ENCODE results near the gene ENHO.
A peak's percentile ranks its signal among the peaks of the same experiment; 100 is the strongest.

The ENHO gene

DNA sequence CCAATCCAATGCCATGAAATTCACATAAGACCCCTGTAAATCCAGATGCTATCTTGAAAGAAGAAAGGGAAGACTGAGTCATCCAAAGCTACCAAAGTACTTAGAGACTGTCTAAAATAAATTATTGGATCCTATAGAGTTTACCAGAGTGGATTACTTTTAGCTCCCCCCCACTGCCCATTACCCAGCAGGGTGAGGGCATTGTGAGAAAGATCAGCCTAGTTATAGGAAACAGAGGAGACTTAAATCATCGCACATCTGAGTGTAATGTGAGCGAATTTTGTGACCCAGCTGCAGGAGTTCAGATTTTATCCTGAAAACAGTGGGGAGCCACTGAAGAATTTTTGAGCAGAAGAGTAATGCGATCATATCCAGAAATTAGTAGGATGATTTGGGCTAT is 1.6 kb upstream of the ENHO start:
- no peaks in the 10 kb centered on the region for H3K36me3 ChIP-seq (ENCODE audit: insufficient read depth, low read length)
- H3K27ac ChIP-seq (ENCODE audit: low read depth, low read length, poor library complexity, severe bottlenecking): no peak overlapping the region
- peaks cover 16% of the 10 kb centered on the region for H3K27me3 ChIP-seq (ENCODE audit: insufficient read depth, low read length)
- peaks cover 9% of the 10 kb centered on the region for H3K4me1 ChIP-seq (ENCODE audit: insufficient read depth, low read length, severe bottlenecking)
- H3K79me2 ChIP-seq (ENCODE audit: insufficient read depth, low read length): no peaks in the 10 kb centered on the region
- H3K4me2 ChIP-seq (ENCODE audit: low read length): no peak overlapping the region
- no peak overlapping the region for H2AFZ ChIP-seq (ENCODE audit: low read length)
- no peak overlapping the region for H3K9ac ChIP-seq (ENCODE audit: low read length)
- TF ChIP-seq, protein P1, sequence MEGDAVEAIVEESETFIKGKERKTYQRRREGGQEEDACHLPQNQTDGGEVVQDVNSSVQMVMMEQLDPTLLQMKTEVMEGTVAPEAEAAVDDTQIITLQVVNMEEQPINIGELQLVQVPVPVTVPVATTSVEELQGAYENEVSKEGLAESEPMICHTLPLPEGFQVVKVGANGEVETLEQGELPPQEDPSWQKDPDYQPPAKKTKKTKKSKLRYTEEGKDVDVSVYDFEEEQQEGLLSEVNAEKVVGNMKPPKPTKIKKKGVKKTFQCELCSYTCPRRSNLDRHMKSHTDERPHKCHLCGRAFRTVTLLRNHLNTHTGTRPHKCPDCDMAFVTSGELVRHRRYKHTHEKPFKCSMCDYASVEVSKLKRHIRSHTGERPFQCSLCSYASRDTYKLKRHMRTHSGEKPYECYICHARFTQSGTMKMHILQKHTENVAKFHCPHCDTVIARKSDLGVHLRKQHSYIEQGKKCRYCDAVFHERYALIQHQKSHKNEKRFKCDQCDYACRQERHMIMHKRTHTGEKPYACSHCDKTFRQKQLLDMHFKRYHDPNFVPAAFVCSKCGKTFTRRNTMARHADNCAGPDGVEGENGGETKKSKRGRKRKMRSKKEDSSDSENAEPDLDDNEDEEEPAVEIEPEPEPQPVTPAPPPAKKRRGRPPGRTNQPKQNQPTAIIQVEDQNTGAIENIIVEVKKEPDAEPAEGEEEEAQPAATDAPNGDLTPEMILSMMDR (IDR thresholded peaks at IDR 0.05; ENCODE audit: low read length): no peak
- no peak for TF ChIP-seq EZH2 (IDR thresholded peaks at IDR 0.05; ENCODE audit: borderline replicate concordance, low read length)
- H3K4me3 ChIP-seq (ENCODE audit: low read depth, low read length, poor library complexity, severe bottlenecking): no peak overlapping the region
- no peaks in the 10 kb centered on the region for H3K9me3 ChIP-seq (ENCODE audit: low read length)
- no peaks in the 10 kb centered on the region for H4K20me1 ChIP-seq (ENCODE audit: insufficient read depth, low read length)
- no peaks in the 10 kb centered on the region for H3F3A ChIP-seq (ENCODE audit: insufficient read depth, low read length)
- no peaks in the 10 kb centered on the region for H3K9me2 ChIP-seq (ENCODE audit: low read depth, low read length)

DNA sequence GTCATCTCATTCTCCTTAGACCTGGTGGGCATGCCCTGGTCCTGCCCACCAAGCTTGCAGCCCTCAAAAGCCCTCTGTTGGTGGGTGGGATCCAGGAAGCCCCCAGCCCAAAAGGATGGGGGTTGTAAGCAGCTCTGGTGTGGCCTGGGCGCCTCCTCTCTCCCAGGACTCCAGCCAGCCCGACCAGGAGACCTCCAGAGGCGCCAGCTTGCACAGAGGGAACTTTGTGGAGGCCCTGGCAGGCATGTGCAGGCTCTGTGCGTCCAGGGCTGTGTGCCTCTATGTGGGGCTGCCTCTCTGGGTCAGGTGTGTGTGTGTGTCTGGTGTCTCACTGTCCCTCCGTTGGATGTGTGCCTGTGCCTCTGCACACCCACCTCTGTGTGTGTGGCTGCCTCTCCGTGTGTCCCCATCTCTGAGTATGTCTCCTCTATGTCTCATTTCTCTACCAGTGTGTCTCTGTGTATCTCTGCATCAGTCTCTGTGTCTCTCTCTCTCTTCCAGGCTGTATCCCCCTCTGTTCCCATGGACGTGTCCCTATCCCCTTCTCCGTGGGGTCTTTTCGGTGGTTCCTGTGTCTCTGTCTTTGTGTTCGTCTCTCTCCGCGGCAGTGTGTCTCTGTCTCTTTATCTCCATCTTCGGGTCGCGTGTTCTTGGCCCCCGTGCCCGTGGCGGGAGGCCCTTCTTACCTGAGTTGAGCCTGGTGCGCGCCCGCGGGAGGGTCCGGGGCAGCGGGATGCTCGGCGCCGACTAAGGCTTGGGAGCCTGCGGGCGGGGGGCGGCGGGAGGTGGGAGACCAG is 501 bp downstream of the ENHO start:
- Histone ChIP-seq H3K4me1 (ENCODE audit: insufficient read depth, low read length, severe bottlenecking) (peaks cover 9% of the 10 kb centered on the region), H3K27ac (ENCODE audit: low read depth, low read length, poor library complexity, severe bottlenecking) (no peak overlapping the region), H3K4me2 (ENCODE audit: low read length) (peak overlapping the region; percentile 64)

DNA sequence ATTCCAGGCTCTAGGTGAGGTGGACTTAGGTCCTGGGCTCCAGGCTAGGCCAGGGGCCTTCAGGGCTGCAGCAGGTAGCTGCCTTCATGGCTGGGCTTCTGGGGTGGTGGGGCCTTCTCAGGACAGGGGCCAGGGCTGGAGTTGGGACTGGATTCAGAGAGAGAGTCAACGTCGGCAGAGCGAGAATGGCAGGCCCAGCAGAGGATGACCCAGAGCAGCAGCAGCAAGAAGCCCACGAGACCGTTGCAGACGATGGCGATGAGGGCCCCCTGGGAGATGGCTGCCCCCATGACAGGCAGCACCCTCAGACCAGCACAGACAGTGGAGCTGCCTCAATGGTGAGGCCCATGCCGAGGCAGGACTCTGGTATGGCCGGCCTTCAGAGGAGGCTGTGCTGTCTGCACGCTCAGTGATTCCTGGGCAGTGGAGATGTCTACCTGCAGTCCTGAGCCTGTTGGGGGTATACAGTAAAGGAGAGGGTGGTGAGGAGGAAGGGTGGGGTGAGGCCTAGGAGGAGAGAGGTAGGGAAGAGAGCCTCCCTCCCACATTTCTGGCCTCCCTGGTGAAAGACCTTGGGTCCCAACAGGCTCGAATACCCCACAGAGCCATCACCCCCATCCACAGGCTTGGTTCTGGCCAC is 1.3 kb downstream of the ENHO start:
- no peak overlapping the region for H3K27ac ChIP-seq (ENCODE audit: low read depth, low read length, poor library complexity, severe bottlenecking)
- peaks cover 16% of the 10 kb centered on the region for H3K27me3 ChIP-seq (ENCODE audit: insufficient read depth, low read length)
- no peaks in the 10 kb centered on the region for H3K9me2 ChIP-seq (ENCODE audit: low read depth, low read length)
- H3K79me2 ChIP-seq (ENCODE audit: insufficient read depth, low read length): no peaks in the 10 kb centered on the region
- H3K4me3 ChIP-seq (ENCODE audit: low read depth, low read length, poor library complexity, severe bottlenecking): no peak overlapping the region
- TF ChIP-seq EZH2 (IDR thresholded peaks at IDR 0.05; ENCODE audit: borderline replicate concordance, low read length): no peak
- TF ChIP-seq, protein P1 (IDR thresholded peaks at IDR 0.05; ENCODE audit: low read length): no peak
- H3K4me1 ChIP-seq (ENCODE audit: insufficient read depth, low read length, severe bottlenecking): peaks cover 9% of the 10 kb centered on the region
- H4K20me1 ChIP-seq (ENCODE audit: insufficient read depth, low read length): no peaks in the 10 kb centered on the region
- H3K4me2 ChIP-seq (ENCODE audit: low read length): no peak overlapping the region
- H3K9me3 ChIP-seq (ENCODE audit: low read length): no peaks in the 10 kb centered on the region
- no peak overlapping the region for H2AFZ ChIP-seq (ENCODE audit: low read length)
- no peak overlapping the region for H3K9ac ChIP-seq (ENCODE audit: low read length)
- H3F3A ChIP-seq (ENCODE audit: insufficient read depth, low read length): no peaks in the 10 kb centered on the region
- H3K36me3 ChIP-seq (ENCODE audit: insufficient read depth, low read length): no peaks in the 10 kb centered on the region

More for the DNA sequence above, 501 bp downstream of the ENHO start:
- Histone ChIP-seq H3K4me3 (ENCODE audit: low read depth, low read length, poor library complexity, severe bottlenecking) (peak overlapping the region; percentile 47), H3K9me2 (ENCODE audit: low read depth, low read length) (no peaks in the 10 kb centered on the region), H4K20me1 (ENCODE audit: insufficient read depth, low read length) (no peaks in the 10 kb centered on the region), H3K9me3 (ENCODE audit: low read length) (no peaks in the 10 kb centered on the region), H3K27me3 (ENCODE audit: insufficient read depth, low read length) (peaks cover 16% of the 10 kb centered on the region), H3K36me3 (ENCODE audit: insufficient read depth, low read length) (no peaks in the 10 kb centered on the region), H3K79me2 (ENCODE audit: insufficient read depth, low read length) (no peaks in the 10 kb centered on the region), H3K9ac (ENCODE audit: low read length) (peak overlapping the region; percentile 45; the same call in 1 of the 2 replicates), H3F3A (ENCODE audit: insufficient read depth, low read length) (no peaks in the 10 kb centered on the region), H2AFZ (ENCODE audit: low read length) (no peak overlapping the region)
- no peak for TF ChIP-seq EZH2 (IDR thresholded peaks at IDR 0.05; ENCODE audit: borderline replicate concordance, low read length)
- TF ChIP-seq, protein P1 (IDR thresholded peaks at IDR 0.05; ENCODE audit: low read length): no peak
